HL-60 (cell line): ENCODE measurements around the gene RNLS.

Experiments
- CTCF ChIP-seq: IDR thresholded peaks from one replicate; pipeline ENCODE4 v1.5.1; 2011; ENCODE audit warnings: low read length, control low read depth, inconsistent platforms; ENCODE audit not compliant: insufficient read depth
- POLR2AphosphoS5 ChIP-seq: IDR thresholded peaks from 2 replicates; pipeline ENCODE4 v1.6.1; 2012; ENCODE audit warnings: low read depth
- REST ChIP-seq: IDR thresholded peaks from 2 replicates; pipeline ENCODE4 v1.6.1; 2012; ENCODE audit warnings: low read depth; ENCODE audit not compliant: insufficient replicate concordance
- SPI1 ChIP-seq: IDR thresholded peaks from 2 replicates; pipeline ENCODE4 v1.6.1; 2012; ENCODE audit warnings: low read depth, mild to moderate bottlenecking, borderline replicate concordance

DNA sequence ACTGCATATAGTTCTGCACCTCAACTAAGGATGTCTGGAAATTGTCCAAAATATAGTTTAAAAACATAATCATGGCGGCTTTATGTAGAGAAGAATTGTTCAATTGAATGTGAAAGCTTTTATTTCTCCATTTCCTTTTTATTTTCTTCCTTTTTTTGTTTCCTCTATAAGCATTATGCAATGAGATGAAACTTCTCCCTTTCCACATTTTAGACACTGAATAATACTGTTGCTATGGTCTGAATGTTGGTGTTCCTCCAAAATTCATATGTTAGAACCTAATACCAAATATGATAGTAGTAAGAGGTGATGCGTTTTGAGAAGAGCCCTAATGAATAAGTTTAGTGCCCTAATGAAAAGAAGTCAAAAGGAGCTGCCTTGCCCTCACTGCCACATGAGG is 175.0 kb downstream of the RNLS start:
- TF ChIP-seq CTCF: no peak
- TF ChIP-seq REST: no peak
- peak; percentile 43; the same call in 1 of the 2 replicates for TF ChIP-seq SPI1
- TF ChIP-seq POLR2AphosphoS5: no peak
